Heart left ventricle (tissue), 16 donors: ENCODE results near the gene ZNF516. TPM values are rescaled to one million over a fixed set of nuclear protein-coding genes. Genes with fewer than 3 reads are reported as not detected.

ENCODE experiments used
- ATAC-seq, 4 donors: fragments of 200-7000 bp; cut with Tn5 transposase; one replicate each; pipeline ENCODE4 v1.9.1; 2020 to 2022; ENCODE audit warnings: moderate library complexity in 4 of 4, mild to moderate bottlenecking in 3 of 4, moderate number of reproducible peaks in 1 of 4
- DNase-seq, 5 donors: peaks; one replicate each; pipeline ENCODE4 v3.0.0-alpha.2; 2020
- H3K27ac ChIP-seq, 12 donors: fragments of 200-600 bp; sonication (generic) in 4 of 12; one replicate each; pipeline versions ENCODE4 v1.5.0 to v1.8.0; 2016 to 2022; ENCODE audit warnings: mild to moderate bottlenecking in 2 of 12
- H3K27me3 ChIP-seq, 9 donors: fragments of 200-600 bp; sonication (generic) in 2 of 9; one replicate each; pipeline versions ENCODE4 v1.5.1 to v1.8.0; 2016 to 2022; ENCODE audit warnings: mild to moderate bottlenecking in 3 of 9
- H3K36me3 ChIP-seq, 9 donors: fragments of 200-600 bp; sonication (generic) in 2 of 9; one replicate each; pipeline versions ENCODE4 v1.5.0 to v1.8.0; 2018 to 2022; ENCODE audit warnings: mild to moderate bottlenecking in 2 of 9
- H3K4me1 ChIP-seq, 12 donors: fragments of 200-600 bp; sonication (generic) in 4 of 12; one replicate each; pipeline versions ENCODE4 v1.5.0 to v1.8.0; 2016 to 2022; ENCODE audit warnings: mild to moderate bottlenecking in 3 of 12
- H3K4me3 ChIP-seq, 12 donors: fragments of 200-600 bp; sonication (generic) in 4 of 12; one replicate each; pipeline versions ENCODE4 v1.5.0 to v1.8.0; 2017 to 2022; ENCODE audit warnings: mild to moderate bottlenecking in 9 of 12, moderate library complexity in 4 of 12
- H3K9me3 ChIP-seq, 12 donors: fragments of 200-600 bp; sonication (generic) in 4 of 12; one replicate each; pipeline versions ENCODE4 v1.5.0 to v1.8.0; 2016 to 2022; ENCODE audit warnings: mild to moderate bottlenecking in 1 of 12
- CTCF ChIP-seq, 12 donors: fragments of 200-600 bp; sonication (generic) in 4 of 12; IDR thresholded peaks; one replicate each; pipeline versions ENCODE4 v1.5.0 to v1.8.0; 2018 to 2022; ENCODE audit warnings: antibody characterized with exemption in 12 of 12, mild to moderate bottlenecking in 5 of 12
- POLR2A ChIP-seq, 2 donors: fragments of 450-650 bp; IDR thresholded peaks; one replicate each; pipeline ENCODE4 v1.6.1; 2017; ENCODE audit warnings: antibody characterized with exemption in 2 of 2, mild to moderate bottlenecking in 2 of 2, moderate library complexity in 2 of 2
- WGBS, 4 donors: extraction: QIAGEN DNeasy Blood & Tissue Kit in 2 of 4; methylation state at CpG; one replicate each; pipeline versions ENCODE4 v1.1.5 to v1.1.7; 2013 to 2018; 5-methylcytosine and 5-hydroxymethylcytosine counted together
- intact Hi-C, 10 donors: fragments of 100-400 bp; cut with DNase I; formaldehyde crosslinking; loops; one replicate each; pipeline versions ENCODE4 v1.11.1 to v1.14.2; 2022
- polyA plus RNA-seq, 2 donors: library from polyadenylated mRNA; stranded (reverse); fragments of 200-250 nt; gene quantifications; one replicate each; pipeline ENCODE4 v1.2.3, GENCODE V29; 2013
- total RNA-seq, 9 donors: library from RNA; depleted of rRNA in 2 of 9; stranded (reverse); fragments of >200 nt in 2 of 9; fragmentation: NEBNext Ultra II Directional in 3 of 9; extraction: Animal tissue kit (Norgen Biotek cat#: 25700) in 3 of 9; gene quantifications; one replicate each; pipeline versions ENCODE4 v1.1.0 to v1.2.4, GENCODE V29; 2016 to 2023
- donor health status: ischemic (EF 13 %, LVEDD 7.1; RV severe dilation, severe dysfunction).
- donor health status: healthy with polysubstance abuse.
- donor health status: DM: no; HTN: yes; CAD: no.
- donor health status: DM: no; HTN: no; CAD: no.
- donor health status: ischemic (EF 25% LVEDD 6.9; RV normal size, moderate dysfunction).
- donor health status: ischemic (EF 25% LVEDD 5.7; RV mildly dilated, moderate dysfunction).
- donor health status: healthy.
- donor health status: DM: yes; HTN: yes; CAD: no.
- donor health status: ischemic (EF 35%, LVEDD 5.7; RV mildly dilated, moderate dysfunction).
- donor health status: nonischemic (EF 11% LVEDD 7.7; RV severe dilation, severe dysfunction).
- donor health status: DM: yes; HTN: yes; CAD: no.
- donor health status: PGD.
- donor health status: ischemic (EF 29% LVEDD 5.4; RV normal size, mild dysfunction).
- donor health status: nonischemic (EF 23%, LVEDD 6.1; RV moderate dilation, normal function).

Gene ZNF516
- total and polyA plus RNA-seq, 11 donors, result 4.8 to 24.8 (median 14.6) TPM

DNA sequence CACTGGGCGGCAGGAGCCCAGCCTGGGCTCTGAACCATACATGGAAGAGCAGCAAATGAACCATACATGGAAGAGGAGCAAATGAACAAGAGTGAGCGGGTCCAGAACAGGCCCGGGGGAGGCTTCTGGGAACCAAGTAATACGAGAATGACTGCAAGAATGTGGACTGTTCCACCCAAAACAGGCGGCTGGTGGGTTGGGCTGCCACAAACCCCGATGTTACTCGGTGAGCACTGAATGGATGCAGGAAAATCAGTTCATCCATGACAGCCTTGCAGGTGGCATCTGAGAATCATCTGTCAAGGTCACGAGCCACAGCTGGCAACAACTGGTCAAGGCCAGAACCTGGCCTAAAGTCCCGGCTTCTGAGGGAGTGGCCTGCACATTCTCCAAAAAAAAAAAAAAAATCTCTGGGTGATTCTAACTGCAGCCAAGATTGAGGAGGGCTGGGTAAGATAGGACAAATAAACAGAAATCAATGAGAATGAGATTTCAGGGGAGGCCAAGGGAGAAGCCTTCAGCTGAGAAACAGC lies 106.1 kb downstream of the ZNF516 start:
- 86 to 94% (median 89%) methylated on average over 9 of the region's 9 CpGs for WGBS, 4 donors
- TF ChIP-seq POLR2A (IDR thresholded peaks at IDR 0.05), result no peak
- no peak for TF ChIP-seq CTCF (IDR thresholded peaks at IDR 0.05)
- Histone ChIP-seq H3K9me3 (peaks cover 0 to 5% (median 0%) of the 10 kb centered on the region in 12 donors), H3K4me3 (no peak overlapping the region), H3K36me3 (peaks cover 0 to 3% (median 0%) of the 10 kb centered on the region in 9 donors), H3K27me3 (no peaks in the 10 kb centered on the region), H3K27ac (no peak overlapping the region), H3K4me1 (peaks cover 0 to 32% (median 17%) of the 10 kb centered on the region in 12 donors)
- ATAC-seq (no peak), DNase-seq (no peak)
- intact Hi-C loops, result no loop called here

DNA sequence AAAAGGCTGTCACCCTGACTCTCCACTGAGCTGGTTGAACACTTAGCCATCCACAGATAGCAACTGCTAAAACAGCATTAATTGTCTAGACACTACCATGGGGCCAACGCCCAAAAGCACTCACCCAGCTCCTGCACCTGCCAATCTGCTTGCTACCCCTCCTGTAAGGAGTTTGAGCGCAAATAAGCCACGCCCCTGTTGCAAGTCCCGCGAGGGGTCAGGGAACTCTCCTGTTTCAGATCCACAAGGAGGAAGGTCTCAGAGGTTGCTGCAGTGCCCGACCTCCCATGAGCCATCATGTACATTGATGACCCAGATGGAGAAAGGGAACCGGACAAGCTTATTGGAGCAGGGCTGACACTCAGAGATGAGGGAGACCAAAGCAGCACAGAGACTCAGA lies 106.8 kb downstream of the ZNF516 start:
- Histone ChIP-seq H3K4me1 (peaks cover 0 to 32% (median 17%) of the 10 kb centered on the region in 12 donors), H3K27me3 (no peaks in the 10 kb centered on the region), H3K9me3 (peaks cover 0 to 5% (median 0%) of the 10 kb centered on the region in 12 donors), H3K4me3 (no peak overlapping the region), H3K27ac (no peak overlapping the region), H3K36me3 (peaks cover 0 to 3% (median 0%) of the 10 kb centered on the region in 9 donors)
- ATAC-seq (no peak), DNase-seq (no peak)
- TF ChIP-seq CTCF (IDR thresholded peaks at IDR 0.05) (no peak), POLR2A (IDR thresholded peaks at IDR 0.05) (no peak)
- 93 to 98% (median 96%) methylated on average over 7 of the region's 7 CpGs for WGBS, 4 donors
- intact Hi-C loops, result no loop called here

GRCh38 chr18:76387608-76388007 lies 107.4 kb downstream of the ZNF516 start:
- WGBS, 4 donors, result 92 to 99% (median 94%) methylated on average over 8 of the region's 8 CpGs
- intact Hi-C loops, result no loop called here

DNA sequence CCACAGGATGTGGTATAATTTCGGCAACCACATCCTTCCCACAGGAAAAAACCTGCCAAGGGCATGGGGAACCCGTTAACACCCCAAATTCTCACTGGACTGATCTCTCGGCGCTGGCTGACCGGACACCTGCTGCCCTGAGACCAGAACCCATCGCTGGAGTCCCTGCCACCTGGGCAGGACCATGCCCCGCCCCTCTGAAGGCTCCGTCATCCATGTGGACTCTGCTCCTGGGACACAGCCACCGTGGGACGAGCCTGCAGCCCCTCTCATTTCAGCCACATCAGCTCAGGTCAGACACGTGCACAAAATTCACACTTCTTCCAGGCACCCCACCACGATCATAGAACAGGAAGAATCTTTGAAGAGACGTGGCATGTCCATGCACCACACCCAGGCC lies 108.2 kb downstream of the ZNF516 start:
- WGBS, 4 donors, result 86 to 93% (median 91%) methylated on average over 11 to 13 of the region's 13 CpGs
- Histone ChIP-seq H3K36me3 (peaks cover 0 to 3% (median 0%) of the 10 kb centered on the region in 9 donors), H3K4me1 (peaks cover 0 to 27% (median 17%) of the 10 kb centered on the region in 12 donors), H3K27ac (no peak overlapping the region), H3K27me3 (no peaks in the 10 kb centered on the region), H3K9me3 (peaks cover 0 to 5% (median 0%) of the 10 kb centered on the region in 12 donors), H3K4me3 (no peak overlapping the region)
- ATAC-seq (no peak), DNase-seq (no peak)
- TF ChIP-seq POLR2A (IDR thresholded peaks at IDR 0.05) (no peak), CTCF (IDR thresholded peaks at IDR 0.05) (no peak)
- intact Hi-C loops, result no loop called here

More at GRCh38 chr18:76387608-76388007, 107.4 kb downstream of the ZNF516 start:
- Histone ChIP-seq H3K27ac (no peak overlapping the region), H3K4me3 (no peak overlapping the region), H3K4me1 (peaks cover 0 to 32% (median 17%) of the 10 kb centered on the region in 12 donors), H3K36me3 (peaks cover 0 to 3% (median 0%) of the 10 kb centered on the region in 9 donors), H3K9me3 (peaks cover 0 to 5% (median 0%) of the 10 kb centered on the region in 12 donors), H3K27me3 (no peaks in the 10 kb centered on the region)
- ATAC-seq (no peak), DNase-seq (no peak)
- TF ChIP-seq POLR2A (IDR thresholded peaks at IDR 0.05), result no peak
- no peak for TF ChIP-seq CTCF (IDR thresholded peaks at IDR 0.05)
